ENCODE measurements around the gene ZDHHC14. TPM values are rescaled to one million over a fixed set of nuclear protein-coding genes. Genes with fewer than 3 reads are reported as not detected.

The ZDHHC14 gene
- total RNA-seq, 1 experiment from 2014 or later, result 1.7 TPM

- Histone ChIP-seq H3K23ac (ENCODE audit: insufficient read length, low read depth, low read length) (no peak overlapping the region), H2BK20ac (ENCODE audit: low read depth, low read length, poor library complexity, severe bottlenecking) (no peak overlapping the region), H3K18ac (ENCODE audit: insufficient read length, low read depth, low read length) (peak overlapping the region; percentile 44), H3K79me1 (ENCODE audit: insufficient read depth, low read depth, low read length, poor library complexity, severe bottlenecking) (no peaks in the 10 kb centered on the region), H2AFZ (ENCODE audit: low read length) (no peak overlapping the region), H4K8ac (replicated peaks; ENCODE audit: insufficient read length, low read depth, low read length) (no peak overlapping the region), H3K4ac (ENCODE audit: low read depth, low read length) (no peak overlapping the region), H2AK5ac (ENCODE audit: insufficient read length, low read length) (no peak overlapping the region), H3K9me3 (ENCODE audit: control insufficient read depth, low read depth, low read length) (peaks cover 12% of the 10 kb centered on the region), H3K4me1 (ENCODE audit: insufficient read depth, low read length) (no peaks in the 10 kb centered on the region; the same call in 1 of the 2 replicates), H2BK15ac (ENCODE audit: low read depth, low read length) (no peak overlapping the region), H2BK5ac (ENCODE audit: insufficient read length, low read length) (no peak overlapping the region), H4K20me1 (ENCODE audit: control insufficient read depth, insufficient read depth, insufficient read length) (no peaks in the 10 kb centered on the region), H3K23me2 (ENCODE audit: insufficient read length, low read depth, low read length, poor library complexity, severe bottlenecking) (no peaks in the 10 kb centered on the region), H4K5ac (ENCODE audit: insufficient read length, low read depth, low read length) (no peak overlapping the region), H3K4me2 (ENCODE audit: insufficient read depth, insufficient read length, low read length) (no peak overlapping the region), H3K56ac (ENCODE audit: insufficient read length, low read depth, low read length) (no peak overlapping the region), H3K79me2 (ENCODE audit: insufficient read depth, low read length) (no peaks in the 10 kb centered on the region), H2BK12ac (ENCODE audit: insufficient read length, low read depth, low read length) (no peak overlapping the region), H3K27ac (ENCODE audit: insufficient read length, low read depth, low read length) (peak overlapping the region; percentile 48), H3K27me3 (ENCODE audit: insufficient read depth, low read length) (no peaks in the 10 kb centered on the region), H4K91ac (ENCODE audit: insufficient read length, low read depth, low read length) (no peak overlapping the region), H3T11ph (ENCODE audit: low read length) (no peak overlapping the region), H3K14ac (ENCODE audit: insufficient read depth, low read length) (no peak overlapping the region), H3K9ac (ENCODE audit: extremely low read depth, insufficient read length, low read length) (no peak overlapping the region), H2BK120ac (ENCODE audit: low read depth, low read length, poor library complexity, severe bottlenecking) (no peak overlapping the region)
- no CpG with 5 or more reads among the region's 6 CpGs for WGBS (ENCODE audit: extremely low coverage, insufficient read length, low lambda C conversion rate)
- H3K36me3 Mint-ChIP-seq (ENCODE audit: insufficient read depth in 1 of 3, low read depth in 3 of 3), result peaks cover 22 to 34% (median 33%) of the 10 kb centered on the region in 3 experiments
- TF ChIP-seq CTCF (conservative IDR thresholded peaks at IDR 0.05), result no peak
- peak overlapping the region in 2 of 3 experiments; percentile 66 to 96; a peak in 3 of 7 replicates for H3K27ac Mint-ChIP-seq
- H3K9me3 Mint-ChIP-seq, result peaks cover 34 to 44% of the 10 kb centered on the region in 2 experiments
- peaks cover 31 to 41% of the 10 kb centered on the region in 2 experiments for H3K4me1 Mint-ChIP-seq
- H3K27me3 Mint-ChIP-seq (ENCODE audit: low read depth), result peaks cover 12% of the 10 kb centered on the region
- H3K4me3 Mint-ChIP-seq, result no peak overlapping the region
- DNase-seq, result no peak
Measured at GRCh38 chr6:157707576-157707975, 326.6 kb downstream of the ZDHHC14 start.

All from H9 (cell line).